H9 (cell line): ENCODE data around the gene MAPT. TPM values are rescaled to one million over a fixed set of nuclear protein-coding genes. Genes with fewer than 3 reads are reported as not detected.

Experiments
- DNase-seq: peaks from one replicate; pipeline ENCODE4 v3.0.0-alpha.2; 2017
- H2AFZ ChIP-seq: one replicate; pipeline ENCODE4 v1.6.1; 2013; ENCODE audit warnings: mild to moderate bottlenecking, low read length, control low read depth, moderate library complexity
- H2AK5ac ChIP-seq: 2 replicates; pipeline ENCODE4 v1.6.1; 2013; ENCODE audit warnings: low read length, control low read depth, mixed read lengths; ENCODE audit not compliant: insufficient read length
- H2BK120ac ChIP-seq: one replicate; pipeline ENCODE4 v1.6.1; 2013; ENCODE audit warnings: low read depth, mild to moderate bottlenecking, low read length, control low read depth, inconsistent platforms; ENCODE audit not compliant: poor library complexity, severe bottlenecking
- H2BK12ac ChIP-seq: 2 replicates; pipeline ENCODE4 v1.6.1; 2013; ENCODE audit warnings: low read length, control low read depth, mixed read lengths, low read depth; ENCODE audit not compliant: insufficient read length
- H2BK15ac ChIP-seq: 2 replicates; pipeline ENCODE4 v1.6.1; 2013; ENCODE audit warnings: low read depth, low read length, control low read depth
- H2BK20ac ChIP-seq: one replicate; pipeline ENCODE4 v1.6.1; 2013; ENCODE audit warnings: low read depth, mild to moderate bottlenecking, low read length, control low read depth, inconsistent platforms; ENCODE audit not compliant: poor library complexity, severe bottlenecking
- H2BK5ac ChIP-seq: 2 replicates; pipeline ENCODE4 v1.6.1; 2013; ENCODE audit warnings: low read length, control low read depth, mixed read lengths; ENCODE audit not compliant: insufficient read length
- H3K14ac ChIP-seq: 2 replicates; pipeline ENCODE4 v1.6.1; 2013; ENCODE audit warnings: low read length, control low read depth; ENCODE audit not compliant: insufficient read depth
- H3K18ac ChIP-seq: 2 replicates; pipeline ENCODE4 v1.6.1; 2013; ENCODE audit warnings: low read depth, mild to moderate bottlenecking, mixed read lengths, low read length, control low read depth; ENCODE audit not compliant: insufficient read length
- H3K23ac ChIP-seq: 2 replicates; pipeline ENCODE4 v1.6.1; 2013; ENCODE audit warnings: low read length, control low read depth, mixed read lengths, low read depth; ENCODE audit not compliant: insufficient read length
- H3K23me2 ChIP-seq: 2 replicates; pipeline ENCODE4 v1.6.1; 2013; ENCODE audit warnings: low read depth, mild to moderate bottlenecking, mixed read lengths, low read length, control low read depth; ENCODE audit not compliant: insufficient read length, poor library complexity, severe bottlenecking
- H3K27ac ChIP-seq: 2 replicates; pipeline ENCODE4 v1.5.1; 2013; ENCODE audit warnings: low read length, control low read depth, mixed read lengths, low read depth; ENCODE audit not compliant: insufficient read length
- H3K27me3 ChIP-seq: 2 replicates; pipeline ENCODE4 v1.6.1; 2013; ENCODE audit warnings: low read length, control low read depth, inconsistent platforms; ENCODE audit not compliant: insufficient read depth
- H3K4ac ChIP-seq: 2 replicates; pipeline ENCODE4 v1.6.1; 2013; ENCODE audit warnings: low read depth, mild to moderate bottlenecking, control low read depth, inconsistent platforms, low read length, moderate library complexity
- H3K4me1 ChIP-seq: 2 replicates; pipeline ENCODE4 v1.6.1; 2013; ENCODE audit warnings: low read length, control low read depth, inconsistent platforms; ENCODE audit not compliant: insufficient read depth
- H3K4me2 ChIP-seq: 2 replicates; pipeline ENCODE4 v1.6.1; 2013; ENCODE audit warnings: low read length, control low read depth, mixed read lengths; ENCODE audit not compliant: insufficient read length, insufficient read depth
- H3K56ac ChIP-seq: 2 replicates; pipeline ENCODE4 v1.6.1; 2013; ENCODE audit warnings: low read depth, mild to moderate bottlenecking, mixed read lengths, low read length, control low read depth; ENCODE audit not compliant: insufficient read length
- H3K79me1 ChIP-seq: 2 replicates; pipeline ENCODE4 v1.6.1; 2013; ENCODE audit warnings: low read depth, mild to moderate bottlenecking, moderate library complexity, low read length, control low read depth, inconsistent platforms; ENCODE audit not compliant: insufficient read depth, poor library complexity, severe bottlenecking
- H3K79me2 ChIP-seq: 2 replicates; pipeline ENCODE4 v1.6.1; 2013; ENCODE audit warnings: low read length, control low read depth, inconsistent platforms; ENCODE audit not compliant: insufficient read depth
- H3K9ac ChIP-seq: 2 replicates; pipeline ENCODE4 v1.6.1; 2013; ENCODE audit warnings: low read length, control low read depth, mixed read lengths; ENCODE audit not compliant: insufficient read length; ENCODE audit errors: extremely low read depth
- H3K9me3 ChIP-seq: one replicate; pipeline ENCODE4 v1.6.1; 2013; ENCODE audit warnings: low read depth, low read length, inconsistent platforms; ENCODE audit not compliant: control insufficient read depth
- H3T11ph ChIP-seq: one replicate; pipeline ENCODE4 v1.6.1; 2013; ENCODE audit warnings: mild to moderate bottlenecking, low read length, control low read depth, inconsistent platforms
- H4K20me1 ChIP-seq: one replicate; pipeline ENCODE4 v1.6.1; 2013; ENCODE audit not compliant: control insufficient read depth, insufficient read length, insufficient read depth
- H4K5ac ChIP-seq: 2 replicates; pipeline ENCODE4 v1.6.1; 2013; ENCODE audit warnings: low read depth, mild to moderate bottlenecking, mixed read lengths, low read length, control low read depth; ENCODE audit not compliant: insufficient read length
- H4K8ac ChIP-seq: replicated peaks from 2 replicates; pipeline ENCODE4 v1.6.1; 2013; ENCODE audit warnings: low read length, control low read depth, mixed read lengths, low read depth; ENCODE audit not compliant: insufficient read length
- H4K91ac ChIP-seq: 2 replicates; pipeline ENCODE4 v1.6.1; 2013; ENCODE audit warnings: low read depth, mild to moderate bottlenecking, moderate library complexity, mixed read lengths, low read length, control low read depth; ENCODE audit not compliant: insufficient read length
- H3K27ac Mint-ChIP-seq, 3 experiments: 2 replicates in 2 of 3; 3 replicates in 1 of 3; pipeline ENCODE4 v1.8.0; 2020 to 2021; ENCODE audit warnings: mixed read lengths in 3 of 3, mild to moderate bottlenecking in 1 of 3, moderate library complexity in 1 of 3
- H3K27me3 Mint-ChIP-seq: 2 replicates; pipeline ENCODE4 v1.8.0; 2021; ENCODE audit warnings: low read depth, mild to moderate bottlenecking, moderate library complexity, mixed read lengths
- H3K36me3 Mint-ChIP-seq, 3 experiments: 2 replicates in 2 of 3; 3 replicates in 1 of 3; pipeline ENCODE4 v1.8.0; 2020 to 2021; ENCODE audit warnings: low read depth in 3 of 3, mixed read lengths in 3 of 3; ENCODE audit not compliant: insufficient read depth in 1 of 3
- H3K4me1 Mint-ChIP-seq, 2 experiments: 2 replicates each; pipeline ENCODE4 v1.8.0; 2020; ENCODE audit warnings: mixed read lengths in 2 of 2
- H3K4me3 Mint-ChIP-seq, 2 experiments: 2 replicates in 1 of 2; 3 replicates in 1 of 2; pipeline ENCODE4 v1.8.0; 2020 to 2021; ENCODE audit warnings: mild to moderate bottlenecking in 2 of 2, mixed read lengths in 2 of 2, moderate library complexity in 1 of 2
- H3K9me3 Mint-ChIP-seq, 2 experiments: 2 replicates in 1 of 2; 3 replicates in 1 of 2; pipeline ENCODE4 v1.8.0; 2020; ENCODE audit warnings: mild to moderate bottlenecking in 2 of 2, mixed read lengths in 2 of 2, moderate library complexity in 1 of 2
- WGBS: extraction: QIAGEN DNeasy Blood & Tissue Kit; methylation state at CpG from one replicate; pipeline ENCODE4 v1.1.7; 2013; ENCODE audit warnings: missing lambda C conversion rate, low lambda C conversion rate, mixed read lengths; ENCODE audit not compliant: insufficient read length; ENCODE audit errors: extremely low coverage; 5-methylcytosine and 5-hydroxymethylcytosine counted together
- total RNA-seq: library from RNA; stranded (reverse); gene quantifications from 2 replicates; pipeline ENCODE4 v1.2.1, GENCODE V29; 2021
- TF ChIP-seq, protein P1 (sequence below): fragments of 200-600 bp; sonication (generic); conservative IDR thresholded peaks from 3 replicates; pipeline ENCODE4 v1.8.0; 2021; ENCODE audit warnings: antibody characterized with exemption, mild to moderate bottlenecking

The MAPT gene
- total RNA-seq, 1 experiment from 2014 or later, result 1.6 TPM

DNA sequence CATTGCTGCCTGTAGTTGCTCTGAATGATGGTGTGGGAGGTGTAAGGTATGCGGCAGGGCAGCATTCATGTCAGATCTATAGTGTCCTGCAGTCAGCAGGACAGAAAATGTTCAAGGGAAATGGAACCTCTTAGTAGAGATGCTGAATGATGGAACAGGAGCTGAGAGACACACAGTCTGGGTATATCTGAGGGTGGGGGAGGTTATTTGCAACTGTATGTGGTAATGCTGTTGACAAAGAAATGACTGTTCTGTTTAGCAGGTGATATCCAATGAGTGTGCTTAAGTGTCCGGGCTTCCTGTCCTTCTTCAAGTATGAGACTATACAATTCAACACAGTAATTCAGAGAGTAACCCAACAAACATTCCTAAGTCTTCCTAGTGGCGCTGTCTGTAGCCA is 151.3 kb downstream of the MAPT start:
- WGBS, result no CpG with 5 or more reads among the region's 3 CpGs
- no peak overlapping the region for H3K18ac ChIP-seq
- H3K9me3 Mint-ChIP-seq, result no peaks in the 10 kb centered on the region
- no peak for DNase-seq
- H3K27me3 ChIP-seq, result no peaks in the 10 kb centered on the region
- no peak overlapping the region for H3K4ac ChIP-seq
- H3K4me3 Mint-ChIP-seq, result no peak overlapping the region
- no peaks in the 10 kb centered on the region for H3K23me2 ChIP-seq
- H3K4me1 ChIP-seq, result no peaks in the 10 kb centered on the region
- TF ChIP-seq, protein P1, sequence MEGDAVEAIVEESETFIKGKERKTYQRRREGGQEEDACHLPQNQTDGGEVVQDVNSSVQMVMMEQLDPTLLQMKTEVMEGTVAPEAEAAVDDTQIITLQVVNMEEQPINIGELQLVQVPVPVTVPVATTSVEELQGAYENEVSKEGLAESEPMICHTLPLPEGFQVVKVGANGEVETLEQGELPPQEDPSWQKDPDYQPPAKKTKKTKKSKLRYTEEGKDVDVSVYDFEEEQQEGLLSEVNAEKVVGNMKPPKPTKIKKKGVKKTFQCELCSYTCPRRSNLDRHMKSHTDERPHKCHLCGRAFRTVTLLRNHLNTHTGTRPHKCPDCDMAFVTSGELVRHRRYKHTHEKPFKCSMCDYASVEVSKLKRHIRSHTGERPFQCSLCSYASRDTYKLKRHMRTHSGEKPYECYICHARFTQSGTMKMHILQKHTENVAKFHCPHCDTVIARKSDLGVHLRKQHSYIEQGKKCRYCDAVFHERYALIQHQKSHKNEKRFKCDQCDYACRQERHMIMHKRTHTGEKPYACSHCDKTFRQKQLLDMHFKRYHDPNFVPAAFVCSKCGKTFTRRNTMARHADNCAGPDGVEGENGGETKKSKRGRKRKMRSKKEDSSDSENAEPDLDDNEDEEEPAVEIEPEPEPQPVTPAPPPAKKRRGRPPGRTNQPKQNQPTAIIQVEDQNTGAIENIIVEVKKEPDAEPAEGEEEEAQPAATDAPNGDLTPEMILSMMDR, result no peak
- H3K27ac Mint-ChIP-seq, result peak overlapping the region in 2 of 3 experiments; percentile 40 to 59; a peak in 5 of 7 replicates
- no peaks in the 10 kb centered on the region for H3K79me2 ChIP-seq
- no peak overlapping the region for H4K91ac ChIP-seq
- no peaks in the 10 kb centered on the region for H4K20me1 ChIP-seq
- no peak overlapping the region for H3K23ac ChIP-seq
- no peak overlapping the region for H2BK20ac ChIP-seq
- no peak overlapping the region for H3K9ac ChIP-seq
- no peak overlapping the region for H2AK5ac ChIP-seq
- peaks cover 13 to 18% of the 10 kb centered on the region in 2 experiments for H3K4me1 Mint-ChIP-seq
- H3K27ac ChIP-seq, result no peak overlapping the region
- no peak overlapping the region for H2BK120ac ChIP-seq
- no peaks in the 10 kb centered on the region for H3K79me1 ChIP-seq
- no peaks in the 10 kb centered on the region for H3K9me3 ChIP-seq
- H3T11ph ChIP-seq, result no peak overlapping the region
- no peak overlapping the region for H3K14ac ChIP-seq
- no peak overlapping the region for H3K4me2 ChIP-seq
- no peak overlapping the region for H2AFZ ChIP-seq
- H4K8ac ChIP-seq, result no peak overlapping the region
- H3K56ac ChIP-seq, result no peak overlapping the region
- H2BK12ac ChIP-seq, result no peak overlapping the region
- no peaks in the 10 kb centered on the region for H3K27me3 Mint-ChIP-seq
- H2BK15ac ChIP-seq, result no peak overlapping the region
- no peak overlapping the region for H4K5ac ChIP-seq
- no peak overlapping the region for H2BK5ac ChIP-seq
- H3K36me3 Mint-ChIP-seq, result peaks cover 31 to 79% (median 78%) of the 10 kb centered on the region in 3 experiments; a peak in 6 of 7 replicates
